ENCODE measurements around the gene RCOR1.
"Not testable (repeated sequence)": the region's sequence is repeated elsewhere in the genome, so short reads cannot be mapped to it uniquely, and the experiment has no call there.

Gene RCOR1

GRCh38 chr14:102591944-102592762 lies at the start of gene RCOR1:
Gene RCOR1, plus strand, starts transcription at chr14:102592649. Its CDS starts 238 bp downstream, at chr14:102592887.
- TF ChIP-seq, protein P1, sequence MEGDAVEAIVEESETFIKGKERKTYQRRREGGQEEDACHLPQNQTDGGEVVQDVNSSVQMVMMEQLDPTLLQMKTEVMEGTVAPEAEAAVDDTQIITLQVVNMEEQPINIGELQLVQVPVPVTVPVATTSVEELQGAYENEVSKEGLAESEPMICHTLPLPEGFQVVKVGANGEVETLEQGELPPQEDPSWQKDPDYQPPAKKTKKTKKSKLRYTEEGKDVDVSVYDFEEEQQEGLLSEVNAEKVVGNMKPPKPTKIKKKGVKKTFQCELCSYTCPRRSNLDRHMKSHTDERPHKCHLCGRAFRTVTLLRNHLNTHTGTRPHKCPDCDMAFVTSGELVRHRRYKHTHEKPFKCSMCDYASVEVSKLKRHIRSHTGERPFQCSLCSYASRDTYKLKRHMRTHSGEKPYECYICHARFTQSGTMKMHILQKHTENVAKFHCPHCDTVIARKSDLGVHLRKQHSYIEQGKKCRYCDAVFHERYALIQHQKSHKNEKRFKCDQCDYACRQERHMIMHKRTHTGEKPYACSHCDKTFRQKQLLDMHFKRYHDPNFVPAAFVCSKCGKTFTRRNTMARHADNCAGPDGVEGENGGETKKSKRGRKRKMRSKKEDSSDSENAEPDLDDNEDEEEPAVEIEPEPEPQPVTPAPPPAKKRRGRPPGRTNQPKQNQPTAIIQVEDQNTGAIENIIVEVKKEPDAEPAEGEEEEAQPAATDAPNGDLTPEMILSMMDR (IDR thresholded peaks at IDR 0.05; ENCODE audit: borderline replicate concordance, insufficient read depth, low read depth, low read length) = no peak
- peak within 1 kb of the TSS; percentile 84 for H3K4me3 ChIP-seq (ENCODE audit: low read depth, low read length)

DNA sequence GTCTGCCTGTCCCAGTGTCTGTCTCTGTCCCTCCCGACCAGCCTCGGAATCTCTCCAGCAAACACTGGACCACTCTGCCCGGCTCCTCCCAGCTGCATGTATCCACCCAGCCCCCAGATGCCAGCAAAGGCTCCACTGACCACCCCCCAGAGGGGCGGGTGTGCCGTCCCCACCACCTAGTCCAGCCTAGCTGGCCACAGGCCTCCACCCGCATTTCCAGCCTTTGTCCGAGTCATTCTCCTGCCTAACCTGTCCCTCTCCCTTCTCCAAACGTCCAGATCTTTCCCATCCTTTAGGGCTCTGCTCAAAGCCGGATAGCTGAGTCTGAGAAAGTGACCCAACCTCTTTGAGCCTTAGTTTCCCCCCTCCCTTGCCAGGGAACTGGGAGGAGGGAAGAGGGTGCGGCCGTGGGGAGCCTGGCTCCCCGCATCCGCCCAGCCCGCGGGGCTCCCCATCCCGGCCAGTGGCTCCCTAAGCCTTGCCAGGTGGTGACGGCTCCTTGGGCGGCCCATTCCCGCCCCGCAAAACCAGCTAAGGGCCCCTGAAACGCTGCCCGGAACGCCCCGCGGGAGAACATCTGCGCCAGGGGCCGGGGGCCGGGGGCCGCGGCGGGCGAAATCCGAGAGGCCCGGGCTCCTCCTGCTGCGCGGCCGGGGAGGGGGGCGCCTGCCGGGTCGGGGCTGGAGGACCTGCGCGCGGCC lies 48.3 kb upstream of the RCOR1 start:
- TF ChIP-seq, protein P1 (IDR thresholded peaks at IDR 0.05; ENCODE audit: borderline replicate concordance, insufficient read depth, low read depth, low read length) = no peak
- H3K4me3 ChIP-seq (ENCODE audit: low read depth, low read length) = no peak overlapping the region

- TF ChIP-seq, protein P1 (IDR thresholded peaks at IDR 0.05; ENCODE audit: borderline replicate concordance, insufficient read depth, low read depth, low read length) = no peak
- no peak overlapping the region for H3K4me3 ChIP-seq (ENCODE audit: low read depth, low read length)
Measured at GRCh38 chr14:102544747-102545460, 47.5 kb upstream of the RCOR1 start.

DNA sequence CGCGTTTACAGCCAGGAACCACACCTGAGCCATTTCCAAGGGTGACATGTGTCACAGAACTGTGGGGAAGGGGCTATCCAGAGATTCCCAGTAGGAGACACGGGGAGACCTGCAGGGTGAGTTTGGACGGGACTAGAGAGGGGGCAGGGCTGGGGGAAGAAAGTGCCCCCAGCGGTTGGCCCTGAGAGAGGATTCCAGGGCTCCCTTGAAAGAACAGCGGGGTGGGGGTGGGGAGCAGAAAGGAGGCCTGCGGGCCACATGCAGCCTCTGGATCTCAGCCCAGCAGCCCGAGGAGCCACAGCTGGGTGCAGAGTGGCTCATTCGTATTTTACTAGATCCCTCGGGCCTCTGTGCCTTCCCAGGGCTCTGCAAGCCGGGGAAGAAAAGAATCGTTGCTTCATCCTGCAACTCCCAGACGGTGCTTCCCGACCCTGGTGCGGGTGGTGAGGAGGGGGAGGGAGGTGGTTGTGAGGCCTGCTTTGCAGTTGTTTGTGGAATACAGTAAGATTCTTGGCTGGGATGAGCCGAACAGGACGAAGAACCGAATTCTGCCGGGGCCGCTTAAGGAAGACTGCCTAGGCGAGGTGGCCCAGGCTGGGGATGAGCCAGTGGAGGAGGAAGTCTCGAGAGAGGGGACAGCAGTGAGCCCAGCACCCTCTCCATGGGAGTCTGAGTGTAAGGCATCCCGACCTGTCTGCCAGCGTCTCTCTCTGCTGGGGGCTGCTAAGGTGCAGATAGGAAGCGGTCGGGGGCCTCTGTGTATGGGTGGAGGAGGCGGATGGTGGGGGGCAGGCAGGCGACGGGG lies 46.8 kb upstream of the RCOR1 start:
- TF ChIP-seq, protein P1 (IDR thresholded peaks at IDR 0.05; ENCODE audit: borderline replicate concordance, insufficient read depth, low read depth, low read length) = no peak
- H3K4me3 ChIP-seq (ENCODE audit: low read depth, low read length) = no peak overlapping the region

DNA sequence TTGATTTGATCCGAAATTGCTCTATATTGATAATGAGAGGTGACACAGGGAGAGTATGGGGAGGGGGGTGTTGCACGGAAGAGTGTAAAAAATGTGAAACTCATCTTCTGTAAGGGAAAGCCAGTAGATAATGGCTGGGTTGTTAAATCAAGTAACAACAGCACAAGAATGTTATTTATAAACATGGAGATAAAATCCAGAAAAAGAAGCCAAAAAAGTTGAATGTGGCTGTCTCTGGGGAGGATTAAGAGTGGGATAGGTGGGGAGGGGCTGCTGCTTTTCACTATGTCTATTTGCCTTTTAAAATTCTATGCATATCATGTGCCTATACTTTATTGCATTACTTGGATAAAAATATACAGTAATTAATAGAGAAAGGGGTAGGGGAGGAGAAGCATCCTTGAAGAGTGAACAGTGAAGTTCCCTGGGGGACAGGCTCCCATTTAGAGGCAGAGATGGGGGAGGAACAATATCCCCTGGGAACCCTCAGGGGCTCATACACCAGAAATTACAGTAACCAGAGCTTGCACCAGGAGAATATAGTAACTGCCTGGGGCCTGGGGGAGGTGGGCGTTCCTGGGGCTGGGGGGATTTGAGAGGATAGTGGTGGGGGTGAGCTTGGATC lies 43.7 kb upstream of the RCOR1 start:
- TF ChIP-seq, protein P1 (IDR thresholded peaks at IDR 0.05; ENCODE audit: borderline replicate concordance, insufficient read depth, low read depth, low read length) = no peak
- H3K4me3 ChIP-seq (ENCODE audit: low read depth, low read length) = no peak overlapping the region

- not testable (repeated sequence) for H3K4me3 ChIP-seq (ENCODE audit: low read depth, low read length)
Measured at GRCh38 chr14:102550927-102551401, 41.5 kb upstream of the RCOR1 start.
